Measurements from ENCODE around the gene FAT1.

GRCh38 chr4:186770481-186771175, 47.0 kb upstream of the FAT1 start:
- TF ChIP-seq POLR2A (IDR thresholded peaks at IDR 0.05) (no peak), CTCF (IDR thresholded peaks at IDR 0.05) (no peak), POLR2AphosphoS5 (IDR thresholded peaks at IDR 0.05; ENCODE audit: insufficient read depth in 1 of 2, low read depth in 1 of 2) (no peak)
